H1 (cell line): ENCODE results near the gene RNF128. TPM values are rescaled to one million over a fixed set of nuclear protein-coding genes. Genes with fewer than 3 reads are reported as not detected.
"Not testable (repeated sequence)": the region's sequence is repeated elsewhere in the genome, so short reads cannot be mapped to it uniquely, and the experiment has no call there.

Experiments
- CTCF ChIA-PET: fragments of 300-600 bp; sonication (Branson Sonifier 250); formaldehyde crosslinking; loops from one replicate; lab custom pipeline; 2021; ENCODE audit not compliant: partially characterized antibody; lab: Charles Lee
- POLR2A ChIA-PET: fragments of 300-600 bp; sonication (Branson Sonifier 250); formaldehyde crosslinking; loops from one replicate; lab custom pipeline; 2021; ENCODE audit warnings: inconsistent platforms; ENCODE audit not compliant: partially characterized antibody; lab: Charles Lee
- DNase-seq, 2 experiments: peaks; one replicate each; pipeline versions ENCODE4 v3.0.0 to v3.0.0-alpha.2; 2010 to 2022; ENCODE audit warnings: low spot score in 2 of 2, low read depth in 1 of 2, mixed read lengths in 1 of 2
- FAIRE-seq: peaks from 2 replicates; lab custom pipeline; 2011; peaks lifted over from hg19 to GRCh38; lab: Jason Lieb, UNC
- H2AFZ ChIP-seq: 2 replicates; pipeline ENCODE4 v1.8.1; 2012; ENCODE audit warnings: low read length, inconsistent platforms
- H2AK5ac ChIP-seq: 2 replicates; pipeline ENCODE4 v1.6.1; 2013; ENCODE audit warnings: low read depth, low read length
- H2BK120ac ChIP-seq: replicated peaks from 2 replicates; pipeline ENCODE3; 2013; ENCODE audit warnings: low read depth, low read length, inconsistent platforms
- H2BK12ac ChIP-seq: 2 replicates; pipeline ENCODE4 v1.6.1; 2013; ENCODE audit warnings: low read depth, low read length
- H2BK15ac ChIP-seq: 2 replicates; pipeline ENCODE4 v1.6.1; 2013; ENCODE audit warnings: low read length
- H2BK20ac ChIP-seq: 2 replicates; pipeline ENCODE4 v1.6.1; 2013; ENCODE audit warnings: low read length
- H2BK5ac ChIP-seq: 2 replicates; pipeline ENCODE4 v1.6.1; 2013; ENCODE audit warnings: low read depth, low read length
- H3K14ac ChIP-seq: 2 replicates; pipeline ENCODE4 v1.6.1; 2013; ENCODE audit warnings: inconsistent platforms; ENCODE audit not compliant: insufficient read length
- H3K18ac ChIP-seq: 2 replicates; pipeline ENCODE4 v1.6.1; 2013; ENCODE audit warnings: low read length; ENCODE audit errors: extremely low read depth
- H3K23ac ChIP-seq: 2 replicates; pipeline ENCODE4 v1.6.1; 2013; ENCODE audit warnings: inconsistent platforms; ENCODE audit not compliant: insufficient read length
- H3K23me2 ChIP-seq: 2 replicates; pipeline ENCODE4 v1.6.1; 2013; ENCODE audit warnings: low read depth, low read length
- H3K27ac ChIP-seq: 2 replicates; pipeline ENCODE4 v1.6.1; 2011; ENCODE audit warnings: low read depth, low read length, inconsistent platforms
- H3K27me3 ChIP-seq, 4 experiments: replicated peaks in 1 of 4; 1 replicate in 1 of 4; 2 replicates in 3 of 4; pipeline versions ENCODE4 v1.6.1 to v1.8.1; 2011 to 2013; ENCODE audit warnings: low read length in 3 of 4, mild to moderate bottlenecking in 3 of 4, inconsistent platforms in 2 of 4, mixed read lengths in 2 of 4, moderate library complexity in 1 of 4; ENCODE audit not compliant: control insufficient read depth in 3 of 4, insufficient read depth in 3 of 4; ENCODE audit errors: extremely low read depth in 1 of 4
- H3K36me3 ChIP-seq, 4 experiments: 2 replicates each; pipeline versions ENCODE4 v1.6.1 to v1.8.1; 2011 to 2013; ENCODE audit warnings: mild to moderate bottlenecking in 4 of 4, low read length in 3 of 4, moderate library complexity in 2 of 4, control low read depth in 1 of 4, inconsistent platforms in 1 of 4; ENCODE audit not compliant: insufficient read depth in 4 of 4, control insufficient read depth in 2 of 4
- H3K4ac ChIP-seq: replicated peaks from 2 replicates; pipeline ENCODE3; 2013; ENCODE audit warnings: low read length, low read depth, mixed read lengths, inconsistent platforms; ENCODE audit not compliant: insufficient read length
- H3K4me1 ChIP-seq, 4 experiments: replicated peaks in 1 of 4; 1 replicate in 1 of 4; 2 replicates in 3 of 4; pipeline versions ENCODE4 v1.6.1 to v1.8.1; 2011 to 2013; ENCODE audit warnings: low read length in 3 of 4, inconsistent platforms in 2 of 4, mixed read lengths in 1 of 4; ENCODE audit not compliant: insufficient read depth in 4 of 4, control insufficient read depth in 3 of 4
- H3K4me2 ChIP-seq, 2 experiments: 2 replicates each; pipeline versions ENCODE4 v1.6.1 to v1.8.1; 2011 to 2013; ENCODE audit warnings: low read depth in 2 of 2, low read length in 2 of 2, control low read depth in 1 of 2, inconsistent platforms in 1 of 2, mild to moderate bottlenecking in 1 of 2; ENCODE audit not compliant: insufficient read depth in 1 of 2
- H3K4me3 ChIP-seq, 4 experiments: fragments of 200-600, 300-600 bp in 1 of 4; sonication (generic), shearing (Covaris generic), sonication (Bioruptor Twin) in 1 of 4; 2 replicates each; pipeline versions ENCODE4 v1.5.1 to v1.8.1; 2011 to 2016; ENCODE audit warnings: low read length in 4 of 4, low read depth in 3 of 4, control low read depth in 2 of 4, inconsistent platforms in 2 of 4, mild to moderate bottlenecking in 2 of 4, mixed read lengths in 1 of 4, moderate library complexity in 1 of 4; ENCODE audit not compliant: insufficient read depth in 2 of 4; ENCODE audit errors: extremely low read depth in 1 of 4
- H3K56ac ChIP-seq: replicated peaks from 2 replicates; pipeline ENCODE3; 2013; ENCODE audit warnings: low read depth, mild to moderate bottlenecking, mixed read lengths, low read length, inconsistent platforms; ENCODE audit not compliant: insufficient read length
- H3K79me1 ChIP-seq: 2 replicates; pipeline ENCODE4 v1.6.1; 2013; ENCODE audit warnings: low read depth, low read length, control low read depth
- H3K79me2 ChIP-seq, 2 experiments: 2 replicates each; pipeline versions ENCODE4 v1.6.1 to v1.8.1; 2012 to 2013; ENCODE audit warnings: low read length in 2 of 2, mild to moderate bottlenecking in 2 of 2, inconsistent platforms in 1 of 2; ENCODE audit not compliant: insufficient read depth in 2 of 2, control insufficient read depth in 1 of 2
- H3K9ac ChIP-seq, 4 experiments: replicated peaks in 1 of 4; 1 replicate in 1 of 4; 2 replicates in 3 of 4; pipeline versions ENCODE4 v1.6.1 to v1.8.1; 2011 to 2013; ENCODE audit warnings: low read depth in 3 of 4, low read length in 3 of 4, control low read depth in 2 of 4, mild to moderate bottlenecking in 2 of 4, moderate library complexity in 2 of 4, inconsistent platforms in 1 of 4; ENCODE audit errors: extremely low read depth in 1 of 4
- H3K9me3 ChIP-seq, 2 experiments: 2 replicates each; pipeline versions ENCODE4 v1.6.1 to v1.8.1; 2012 to 2013; ENCODE audit warnings: mild to moderate bottlenecking in 2 of 2, moderate library complexity in 2 of 2, control low read depth in 1 of 2, inconsistent platforms in 1 of 2, low read depth in 1 of 2, low read length in 1 of 2, mixed read lengths in 1 of 2; ENCODE audit not compliant: insufficient read depth in 2 of 2
- H4K20me1 ChIP-seq, 2 experiments: replicated peaks in 1 of 2; 2 replicates each; pipeline versions ENCODE3 to v1.8.1; 2011 to 2013; ENCODE audit warnings: inconsistent platforms in 2 of 2, low read length in 2 of 2, mild to moderate bottlenecking in 1 of 2; ENCODE audit not compliant: insufficient read depth in 2 of 2, control insufficient read depth in 1 of 2
- H4K5ac ChIP-seq: 2 replicates; pipeline ENCODE4 v1.6.1; 2013; ENCODE audit warnings: low read length, low read depth, mixed read lengths, inconsistent platforms; ENCODE audit not compliant: insufficient read length
- H4K8ac ChIP-seq: 2 replicates; pipeline ENCODE4 v1.8.0; 2013; ENCODE audit warnings: mild to moderate bottlenecking, moderate library complexity, low read length, inconsistent platforms; ENCODE audit not compliant: insufficient read depth; ENCODE audit errors: extremely low read depth
- H4K91ac ChIP-seq: replicated peaks from 2 replicates; pipeline ENCODE3; 2013; ENCODE audit warnings: low read length, mixed read lengths, inconsistent platforms; ENCODE audit not compliant: insufficient read length
- CHD1 ChIP-seq: IDR thresholded peaks from 2 replicates; pipeline ENCODE4 v1.6.1; 2012; ENCODE audit warnings: low read depth, low read length, improper control_type of control experiment
- MAX ChIP-seq: IDR thresholded peaks from 2 replicates; pipeline ENCODE4 v1.6.1; 2012; ENCODE audit warnings: inconsistent platforms
- NRF1 ChIP-seq: IDR thresholded peaks from 2 replicates; pipeline ENCODE4 v1.6.1; 2011; ENCODE audit warnings: mild to moderate bottlenecking, low read depth, low read length, improper control_type of control experiment
- RXRA ChIP-seq: IDR thresholded peaks from 2 replicates; pipeline ENCODE4 v1.6.1; 2011; ENCODE audit warnings: low read depth, mild to moderate bottlenecking, low read length, moderate library complexity; ENCODE audit not compliant: insufficient read depth
- whole genome bisulfite sequencing, 2 experiments: shearing (Covaris generic) in 1 of 2; methylation state at CpG; one replicate each; pipeline versions ENCODE4 v1.1.6 to v1.1.7; 2013 to 2015; ENCODE audit warnings: low lambda C conversion rate in 2 of 2, mixed read lengths in 2 of 2, inconsistent platforms in 1 of 2, low coverage in 1 of 2, missing lambda C conversion rate in 1 of 2; ENCODE audit not compliant: insufficient replicate concordance in 2 of 2, insufficient coverage in 1 of 2, insufficient read length in 1 of 2; ENCODE audit errors: extremely low coverage in 1 of 2, missing lambda C conversion rate in 1 of 2; 5-methylcytosine and 5-hydroxymethylcytosine counted together
- polyA plus RNA-seq, 7 experiments: library from polyadenylated mRNA; depleted of rRNA in 3 of 7; stranded (reverse) in 5 of 7; unstranded in 2 of 7; fragments of >200 nt in 5 of 7; fragments of 200-250 nt in 2 of 7; gene quantifications; 1 replicate in 5 of 7; 2 replicates in 1 of 7; 4 replicates in 1 of 7; pipeline versions ENCODE4 v1.2.1 to v1.2.3, GENCODE V29; 2011 to 2013; ENCODE audit warnings: missing spikeins in 2 of 7, mixed read lengths in 2 of 7
- total RNA-seq: library from RNA; stranded (reverse); fragmentation: NEBNext Ultra II Directional; extraction: Animal tissue kit (Norgen Biotek cat#: 25700); gene quantifications from 2 replicates; pipeline ENCODE4 v1.2.1, GENCODE V29; 2021

Gene RNF128
- total and polyA plus RNA-seq, 2 of the 8 experiments (the other 6 are each of a cell fraction or from before 2014, with no cell fraction given): 0.74 to 2.0 TPM

- TF ChIP-seq MAX (no peak), CHD1 (no peak), NRF1 (no peak), RXRA (no peak)
Measured at GRCh38 chrX:106752101-106752678, 25.7 kb downstream of the RNF128 start (continued).

GRCh38 chrX:106769288-106769687 is 42.8 kb downstream of the RNF128 start:
- H2BK20ac ChIP-seq, H3K4ac ChIP-seq, H2AK5ac ChIP-seq, H3K4me1 ChIP-seq, H2AFZ ChIP-seq, H2BK12ac ChIP-seq, H2BK15ac ChIP-seq, H4K20me1 ChIP-seq, H3K23me2 ChIP-seq, H4K91ac ChIP-seq, H4K8ac ChIP-seq, FAIRE-seq, H3K79me1 ChIP-seq, POLR2A ChIA-PET, H3K23ac ChIP-seq, H3K9ac ChIP-seq, H3K36me3 ChIP-seq, H3K9me3 ChIP-seq, H2BK5ac ChIP-seq, H4K5ac ChIP-seq, H3K4me2 ChIP-seq, CTCF ChIA-PET, H3K27ac ChIP-seq, H3K18ac ChIP-seq, H2BK120ac ChIP-seq, DNase-seq, H3K56ac ChIP-seq, H3K79me2 ChIP-seq, H3K14ac ChIP-seq, H3K27me3 ChIP-seq, H3K4me3 ChIP-seq: not testable (repeated sequence)
- WGBS, 2 experiments: 79% methylated on average over 1 of the region's 1 CpG; no CpG with 5 or more reads in 1 of the 2 experiments
